ENCODE results near the gene BDNF.
"Not testable (repeated sequence)": the region's sequence is repeated elsewhere in the genome, so short reads cannot be mapped to it uniquely, and the experiment has no call there.

Gene BDNF

GRCh38 chr11:27665508-27666101, 34.6 kb downstream of the BDNF start:
- not testable (repeated sequence) for DNase-seq (ENCODE audit: low read depth)

- DNase-seq (ENCODE audit: low read depth), result no peak
Measured at GRCh38 chr11:27663326-27663725, 36.9 kb downstream of the BDNF start.

GRCh38 chr11:27660171-27660570, 40.1 kb downstream of the BDNF start:
- DNase-seq (ENCODE audit: low read depth), result no peak

GRCh38 chr11:27658535-27659236, 41.6 kb downstream of the BDNF start:
- no peak for DNase-seq (ENCODE audit: low read depth)

- DNase-seq (ENCODE audit: low read depth), result no peak
Measured at GRCh38 chr11:27656806-27657483, 43.3 kb downstream of the BDNF start.

GRCh38 chr11:27656320-27656719, 43.9 kb downstream of the BDNF start:
- DNase-seq (ENCODE audit: low read depth), result no peak

- no peak for DNase-seq (ENCODE audit: low read depth)
Measured at GRCh38 chr11:27653990-27654758, 46.1 kb downstream of the BDNF start.

GRCh38 chr11:27651711-27652110, 48.5 kb downstream of the BDNF start:
- no peak for DNase-seq (ENCODE audit: low read depth)

GRCh38 chr11:27650988-27651387, 49.3 kb downstream of the BDNF start:
- DNase-seq (ENCODE audit: low read depth), result no peak

GRCh38 chr11:27649800-27650199, 50.5 kb downstream of the BDNF start:
- no peak for DNase-seq (ENCODE audit: low read depth)

- DNase-seq (ENCODE audit: low read depth), result no peak
Measured at GRCh38 chr11:27648840-27649239, 51.4 kb downstream of the BDNF start.

GRCh38 chr11:27646051-27646818, 54.0 kb downstream of the BDNF start:
- DNase-seq (ENCODE audit: low read depth), result no peak

GRCh38 chr11:27642954-27643353, 57.3 kb downstream of the BDNF start:
- DNase-seq (ENCODE audit: low read depth), result no peak

GRCh38 chr11:27640954-27641353, 59.3 kb downstream of the BDNF start:
- DNase-seq (ENCODE audit: low read depth), result no peak

GRCh38 chr11:27635567-27636037, 64.7 kb downstream of the BDNF start:
- DNase-seq (ENCODE audit: low read depth), result no peak

GRCh38 chr11:27634776-27635175, 65.5 kb downstream of the BDNF start:
- not testable (repeated sequence) for DNase-seq (ENCODE audit: low read depth)

GRCh38 chr11:27634282-27634681, 66.0 kb downstream of the BDNF start:
- not testable (repeated sequence) for DNase-seq (ENCODE audit: low read depth)

- DNase-seq (ENCODE audit: low read depth), result not testable (repeated sequence)
Measured at GRCh38 chr11:27629023-27629422, 71.2 kb downstream of the BDNF start.

- DNase-seq (ENCODE audit: low read depth), result no peak
Measured at GRCh38 chr11:27627979-27628378, 72.3 kb downstream of the BDNF start.

- no peak for DNase-seq (ENCODE audit: low read depth)
Measured at GRCh38 chr11:27626938-27627586, 73.2 kb downstream of the BDNF start.

Measured in activated gamma-delta T cell treated with anti-CD3 and anti-CD28 coated beads, Interleukin-2, amount 50 U/mL, for 16 hours (primary cell).